GM19240 (cell line): Measurements from ENCODE around the gene RPH3AL.

Experiments used
- DNase-seq: peaks from one replicate; pipeline ENCODE4 v3.0.0; 2011; ENCODE audit warnings: low spot score; ENCODE audit not compliant: insufficient read length

The RPH3AL gene

DNA sequence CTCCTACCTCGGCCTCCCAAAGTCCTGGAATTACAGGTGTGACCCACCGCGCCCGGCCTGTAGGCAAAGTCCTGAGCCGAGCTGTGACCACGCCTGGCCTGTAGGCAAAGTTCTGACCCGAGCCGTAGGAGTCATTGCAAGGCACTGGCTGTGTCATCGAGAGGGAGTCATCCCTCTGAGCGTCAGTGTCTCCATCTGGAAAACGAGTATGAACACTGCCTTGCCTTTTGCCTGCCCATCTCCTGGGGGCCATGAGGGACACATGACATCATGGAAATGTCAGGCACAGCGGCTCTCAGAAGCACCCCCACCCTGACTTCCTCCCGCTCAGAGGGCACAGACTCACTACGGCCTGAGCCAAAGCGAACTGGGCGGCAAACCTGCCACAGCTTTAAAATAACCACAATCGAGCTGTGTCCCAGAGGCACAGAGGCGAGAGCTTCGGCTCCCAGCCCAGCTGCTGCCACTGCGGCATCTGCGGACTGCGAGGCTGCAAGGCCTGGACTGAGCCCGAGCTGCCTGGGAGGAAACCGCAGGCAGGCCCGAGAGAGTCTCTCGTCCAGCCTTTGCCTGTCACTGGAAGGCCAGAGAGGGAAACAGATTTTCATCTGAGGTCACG is 50.8 kb downstream of the RPH3AL start:
- DNase-seq, result no peak

DNA sequence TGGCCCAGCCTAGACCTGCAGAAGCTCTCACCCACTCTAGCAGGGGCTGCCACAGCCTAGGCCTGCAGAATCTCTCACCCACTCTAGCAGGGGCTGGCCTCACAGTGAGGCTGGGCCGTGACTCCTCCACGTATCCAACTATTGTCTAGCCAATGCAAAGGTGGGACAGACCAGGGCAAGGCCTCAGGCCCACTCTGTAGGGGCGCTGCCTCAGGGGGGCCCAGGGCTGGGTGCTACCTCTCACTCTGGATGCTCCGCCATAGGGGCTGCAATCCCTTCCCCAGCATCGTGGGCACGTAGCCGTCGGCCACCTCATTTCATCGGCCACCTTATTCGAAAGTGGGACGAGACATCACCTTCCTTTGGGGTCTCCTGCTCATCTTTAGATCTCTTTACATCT is 51.7 kb downstream of the RPH3AL start:
- DNase-seq, result no peak

DNA sequence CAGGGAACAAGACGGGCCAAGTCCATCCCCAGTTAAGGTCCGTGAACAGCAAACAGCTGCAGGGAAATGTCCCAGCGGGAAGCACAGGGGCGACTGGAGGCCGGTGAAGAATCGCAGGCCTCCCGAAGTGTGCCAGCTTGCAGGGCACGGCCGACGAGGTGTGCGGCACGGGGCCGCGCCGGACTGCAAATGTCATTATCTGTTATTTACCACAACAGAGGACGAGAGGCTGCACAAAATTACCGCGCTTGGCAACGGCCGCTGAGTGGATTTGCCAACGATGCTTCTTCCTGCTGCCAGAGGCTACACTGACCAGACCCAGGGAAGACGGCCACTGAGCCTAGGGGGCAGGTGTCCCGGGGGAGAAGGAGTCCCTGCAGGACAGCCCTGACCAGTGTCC is 53.1 kb downstream of the RPH3AL start:
- no peak for DNase-seq

DNA sequence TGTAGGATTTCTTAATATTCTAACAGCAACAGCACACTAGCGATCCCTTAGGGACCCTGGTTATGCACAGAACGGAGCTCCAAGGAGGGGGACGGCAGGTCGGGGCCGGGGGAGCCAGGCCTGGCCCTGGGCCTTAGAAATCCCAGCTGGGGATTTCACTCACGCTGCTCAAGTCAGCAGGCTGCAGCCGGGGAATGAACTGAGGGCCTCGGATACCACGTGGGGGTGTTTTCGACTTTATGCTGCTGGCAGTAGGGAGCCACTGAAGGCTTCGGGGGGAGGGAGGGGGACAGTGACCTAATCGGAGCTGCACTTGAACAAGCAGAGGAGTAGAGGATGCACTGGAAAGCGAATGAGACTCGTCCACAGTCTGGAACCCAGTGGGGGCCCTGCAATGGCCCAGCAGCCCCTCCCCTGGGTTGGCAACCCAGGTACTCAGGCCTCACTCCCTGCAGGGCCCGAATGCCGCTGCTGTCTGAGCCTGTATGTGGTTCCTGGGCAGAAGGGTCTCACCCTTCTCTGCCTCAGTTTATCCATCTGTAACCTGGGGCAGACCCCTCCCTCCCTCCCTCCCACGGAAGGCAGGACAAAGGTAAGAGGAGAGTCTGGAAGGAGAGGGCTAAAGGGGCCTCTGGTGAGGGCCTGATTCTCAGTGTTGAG is 53.7 kb downstream of the RPH3AL start:
- DNase-seq, result no peak

DNA sequence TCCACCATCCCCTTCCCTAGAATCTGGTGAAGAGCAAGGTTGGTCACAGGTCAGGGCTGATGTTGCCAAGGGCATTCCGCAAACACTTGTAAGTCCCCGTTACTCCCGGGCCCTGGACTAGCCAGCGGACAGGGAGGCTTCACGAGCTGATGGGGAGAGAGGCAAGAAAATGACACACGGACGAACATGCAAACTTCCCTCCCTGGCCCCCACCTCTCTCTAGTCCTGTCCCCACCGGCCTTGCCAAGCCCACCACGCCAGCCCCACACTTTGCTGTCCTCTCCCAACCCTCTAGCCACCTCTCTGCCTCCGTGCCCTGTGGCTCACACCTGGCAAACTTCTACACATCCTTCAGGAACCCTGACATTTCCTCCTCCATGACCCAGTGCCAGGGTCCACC is 54.8 kb downstream of the RPH3AL start:
- DNase-seq, result no peak

DNA sequence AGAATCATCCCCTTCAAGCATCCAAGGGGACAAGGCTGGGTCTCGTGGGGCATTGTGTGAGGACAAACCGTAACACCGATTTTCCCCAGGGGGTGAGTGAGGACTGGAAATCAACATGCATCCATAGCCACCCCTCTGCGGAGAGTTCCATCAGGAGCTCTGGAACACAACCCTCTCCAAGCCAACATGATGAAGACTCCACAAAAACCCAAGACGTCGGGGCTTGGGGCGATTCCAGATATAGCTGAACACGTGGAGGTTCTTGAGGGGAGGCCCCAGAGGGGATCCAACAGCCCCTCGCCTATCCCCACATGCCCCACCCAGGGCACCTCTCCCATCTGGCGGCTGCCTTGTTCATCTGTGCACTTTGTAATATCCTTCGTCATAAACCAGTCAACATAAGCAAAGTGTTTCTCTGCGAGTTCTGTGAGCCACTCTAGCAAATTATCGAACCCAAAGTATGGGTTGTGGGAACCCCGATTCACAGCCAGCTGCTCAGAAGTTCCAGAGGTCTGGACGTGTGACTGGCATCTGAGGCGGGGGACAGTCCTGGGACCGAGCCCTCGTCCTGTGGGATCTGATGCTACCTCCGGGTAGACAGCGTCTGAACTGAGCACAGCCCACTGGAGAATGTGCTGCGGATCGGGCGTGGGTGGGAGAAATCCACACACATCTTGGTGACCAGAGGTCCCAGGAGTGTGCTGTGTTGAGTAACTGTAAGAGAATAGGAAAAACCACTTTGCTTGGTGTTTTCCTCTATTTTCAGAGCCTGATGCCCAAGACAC is 55.5 kb downstream of the RPH3AL start:
- no peak for DNase-seq

DNA sequence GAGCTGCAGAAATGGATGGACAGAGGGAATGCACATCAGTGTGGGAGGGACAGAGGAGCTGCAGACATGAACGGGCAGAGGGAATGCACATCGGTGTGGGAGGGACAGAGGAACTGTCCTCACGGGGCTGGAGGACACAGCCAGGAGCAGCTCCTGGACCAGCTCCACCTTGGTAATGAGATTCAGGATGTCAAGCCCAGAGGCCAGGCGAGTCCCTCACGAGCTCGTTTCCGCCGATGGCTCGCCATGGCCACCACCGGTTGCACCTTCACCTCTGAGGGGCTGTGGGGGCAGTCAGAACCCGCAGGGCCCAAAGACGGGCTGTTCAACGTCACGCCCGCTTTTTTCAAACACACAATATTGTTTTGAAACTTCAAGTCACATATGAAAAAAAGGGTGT is 56.2 kb downstream of the RPH3AL start:
- DNase-seq, result no peak

DNA sequence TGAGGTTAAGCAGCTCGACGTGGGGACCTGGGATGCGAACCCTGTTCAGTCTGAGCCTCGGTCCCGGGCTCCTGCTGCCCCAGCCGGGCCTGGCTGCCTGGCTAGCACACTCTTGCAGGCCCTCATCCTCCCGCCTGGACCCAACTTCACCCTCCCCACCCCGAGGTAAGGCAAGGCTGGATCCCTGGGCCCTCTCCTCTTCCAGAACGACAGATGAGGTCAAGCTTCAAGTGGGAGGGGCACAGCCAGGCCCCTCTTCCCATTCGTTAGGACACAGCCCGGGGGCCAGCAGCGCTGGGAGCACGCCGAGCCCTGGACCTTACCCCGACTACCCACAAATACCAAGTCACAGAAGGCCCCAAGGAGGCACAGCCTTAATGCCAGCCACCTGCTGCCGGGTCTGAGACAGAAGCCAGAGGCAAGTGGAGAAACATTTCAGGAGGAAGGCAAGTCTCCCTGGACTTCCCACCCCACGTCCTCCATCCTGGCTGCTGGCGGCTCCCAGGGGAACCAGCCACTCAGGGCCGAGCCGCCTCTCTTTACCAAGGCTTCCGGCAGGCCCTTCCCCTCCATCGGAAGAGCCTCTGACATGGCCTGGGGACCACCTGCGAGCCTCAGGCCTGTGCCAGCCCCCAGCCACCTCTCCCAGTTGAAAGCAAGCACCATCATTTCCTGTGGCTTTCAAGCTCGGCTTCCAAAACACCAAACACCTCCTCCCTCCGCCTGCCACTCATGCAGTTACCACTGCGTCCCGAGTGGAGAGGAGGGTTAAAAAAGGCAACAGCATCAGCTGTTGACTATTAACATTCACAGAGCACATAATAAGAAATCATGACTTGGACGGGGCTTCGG is 59.9 kb downstream of the RPH3AL start:
- DNase-seq, result no peak

DNA sequence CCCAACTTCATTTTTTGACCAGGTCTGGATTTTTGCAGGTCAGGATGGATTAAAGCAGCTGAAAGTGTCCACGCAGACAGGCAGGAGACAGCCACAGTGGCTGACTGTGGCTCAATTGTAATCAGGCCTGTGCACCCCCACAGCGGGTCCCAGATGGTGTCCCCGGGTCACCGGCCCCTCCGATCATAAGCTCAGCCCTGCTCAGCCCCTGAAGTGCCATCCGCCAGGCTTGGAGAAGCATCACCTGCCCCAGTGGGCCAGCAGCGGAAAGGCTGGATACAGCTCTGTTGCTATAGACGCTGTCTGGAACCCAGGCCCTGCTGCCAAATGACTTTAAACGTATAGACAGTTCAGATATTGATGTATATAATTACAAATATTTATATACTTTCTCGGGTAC is 60.6 kb downstream of the RPH3AL start:
- no peak for DNase-seq

DNA sequence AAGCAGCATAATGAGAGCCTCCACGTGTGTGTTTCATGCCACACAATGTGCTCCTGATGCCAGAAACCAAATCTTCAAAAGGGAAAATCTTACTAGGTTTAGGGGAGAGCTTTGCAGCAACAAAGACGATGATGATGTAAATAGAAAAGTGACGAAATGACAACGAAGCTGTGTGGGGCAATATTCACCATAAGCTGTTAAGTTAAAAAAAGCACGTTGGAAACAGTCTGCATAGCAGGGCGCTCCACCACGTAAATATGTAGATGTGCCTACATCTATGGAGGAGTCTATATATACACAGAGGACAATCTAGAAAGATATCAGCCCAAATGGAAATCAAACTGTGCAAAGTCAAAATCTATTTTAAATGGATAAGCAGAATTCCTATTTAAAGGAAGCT is 61.0 kb downstream of the RPH3AL start:
- no peak for DNase-seq

DNA sequence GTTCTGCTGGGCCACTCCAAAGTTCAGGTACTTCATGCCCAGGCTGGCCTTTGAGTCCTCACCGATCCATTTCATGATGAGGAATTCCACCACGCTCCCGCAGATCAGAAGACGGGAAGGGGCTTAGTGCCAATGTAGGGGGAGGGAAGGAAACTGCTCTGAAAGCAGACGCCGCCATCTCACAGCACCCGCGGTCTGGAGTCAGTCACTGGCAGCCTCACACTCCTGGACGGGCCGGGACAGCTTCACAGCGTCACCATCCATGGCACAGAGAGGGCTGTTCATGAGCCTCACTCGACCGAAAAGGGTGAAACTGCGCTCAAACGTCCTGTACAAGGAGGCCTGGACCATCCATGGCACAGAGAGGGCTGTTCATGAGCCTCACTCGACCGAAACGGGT is 62.0 kb downstream of the RPH3AL start:
- no peak for DNase-seq

DNA sequence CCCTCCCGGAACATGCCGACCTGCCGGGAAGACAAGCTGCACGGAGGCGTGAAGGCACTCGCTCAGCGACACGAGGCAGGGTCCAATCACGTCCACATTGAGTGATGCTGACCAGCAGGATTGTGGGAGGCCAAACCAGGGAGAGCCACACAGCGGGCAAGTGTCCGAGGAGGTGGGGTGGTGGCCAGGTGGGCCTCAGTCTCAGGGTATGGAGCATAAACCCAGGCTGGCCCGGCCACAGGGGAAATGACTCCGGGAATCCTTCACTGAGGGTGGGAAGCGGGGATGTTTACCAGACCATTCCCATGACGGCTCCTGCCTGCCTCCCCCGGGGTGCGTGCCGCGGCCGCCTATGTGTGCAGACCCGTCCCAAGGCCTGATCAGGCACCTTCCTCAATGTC is 62.5 kb downstream of the RPH3AL start:
- DNase-seq, result no peak

DNA sequence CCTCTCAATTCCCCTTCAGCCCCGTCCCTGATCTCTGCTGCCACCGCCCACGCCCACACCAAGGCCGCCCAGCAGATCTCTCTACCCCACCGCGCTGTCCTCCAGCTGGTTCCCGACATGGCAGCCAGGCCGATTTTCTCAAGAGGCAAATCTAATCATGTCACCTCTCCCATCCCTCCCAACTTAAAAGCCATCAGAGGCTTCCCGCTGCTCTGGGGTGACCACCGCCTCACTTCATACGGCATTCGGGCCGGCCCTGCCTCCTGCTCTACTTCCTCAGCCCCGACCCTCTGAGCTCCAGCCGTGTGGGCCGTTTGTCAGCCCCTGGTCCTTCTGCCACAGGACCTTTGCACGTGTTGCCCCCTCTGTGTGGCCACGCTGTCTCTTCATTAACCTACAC is 63.2 kb downstream of the RPH3AL start:
- no peak for DNase-seq

DNA sequence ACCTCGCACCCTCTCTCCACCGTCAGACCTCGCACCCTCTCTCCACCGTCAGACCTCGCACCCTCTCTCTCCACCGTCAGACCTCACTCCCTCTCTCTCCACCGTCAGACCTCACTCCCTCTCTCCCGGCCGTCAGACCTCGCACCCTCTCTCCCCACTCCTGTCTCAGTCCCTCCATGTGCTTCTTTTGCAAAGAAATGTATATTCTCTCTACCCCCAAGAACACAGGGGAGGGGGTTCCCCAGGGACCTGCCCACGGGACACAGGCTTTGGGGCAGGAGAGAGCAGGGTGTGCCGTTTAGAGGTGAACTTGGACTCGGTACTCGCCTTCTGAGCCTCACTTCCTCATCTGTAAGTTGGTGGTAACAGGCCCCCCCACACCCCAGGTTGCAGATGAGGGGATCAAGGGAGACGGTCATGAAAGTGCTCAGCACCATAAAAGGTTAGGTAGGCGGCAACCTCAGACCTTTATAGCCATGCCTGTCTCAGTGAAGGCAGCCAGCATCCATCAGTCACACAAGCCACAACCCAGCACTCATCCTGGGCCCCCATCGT is 63.7 kb downstream of the RPH3AL start:
- DNase-seq, result no peak

DNA sequence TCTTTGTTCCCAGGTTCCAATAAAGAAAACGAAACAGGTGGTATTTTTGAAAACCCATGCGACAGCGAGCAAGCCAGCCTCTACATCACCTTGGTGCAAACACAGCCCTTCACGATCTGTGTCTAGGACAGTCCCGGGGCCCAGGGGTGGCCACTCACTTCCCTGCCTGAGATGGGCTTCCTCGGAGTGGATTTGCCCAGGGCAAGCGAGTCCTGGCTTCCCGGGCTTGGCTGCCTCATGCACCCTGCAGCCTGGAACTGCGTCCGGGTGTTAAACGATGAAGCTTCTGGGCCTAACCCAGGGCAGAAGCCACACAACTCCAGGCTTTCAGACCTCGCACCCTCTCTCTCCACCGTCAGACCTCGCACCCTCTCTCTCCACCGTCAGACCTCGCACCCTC is 66.0 kb downstream of the RPH3AL start:
- no peak for DNase-seq

DNA sequence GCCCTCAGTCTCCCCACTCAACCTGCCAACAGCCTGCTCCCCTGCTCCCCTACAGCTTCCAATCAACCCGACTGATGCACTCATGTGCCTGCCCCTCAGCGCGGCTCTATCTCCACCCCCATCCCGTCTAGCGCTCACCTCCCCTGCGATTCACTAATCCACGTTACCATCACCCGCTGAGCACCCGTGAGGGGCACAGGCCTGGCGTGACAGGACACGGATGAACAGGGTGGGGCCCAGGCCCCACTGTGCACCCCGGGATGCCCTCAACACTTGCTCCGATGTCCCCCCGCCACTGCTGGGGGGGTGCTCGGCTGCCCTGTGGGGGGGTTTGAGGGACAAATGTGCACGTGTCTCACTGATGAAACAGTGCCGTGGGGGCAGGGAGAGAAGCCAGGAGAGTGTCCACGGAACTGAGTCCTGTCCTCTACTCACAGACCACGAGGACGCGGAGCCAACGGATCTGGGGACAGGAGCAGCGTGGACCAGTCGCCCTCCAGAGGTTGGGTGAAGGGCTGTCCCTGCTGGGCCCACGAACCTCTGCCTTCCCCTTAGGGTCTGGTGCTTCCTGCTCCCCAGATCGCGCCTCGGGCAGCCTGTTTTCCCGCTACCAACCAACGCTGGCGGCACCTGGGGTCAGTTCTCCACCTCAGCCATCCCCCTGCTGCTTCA is 66.7 kb downstream of the RPH3AL start:
- no peak for DNase-seq

DNA sequence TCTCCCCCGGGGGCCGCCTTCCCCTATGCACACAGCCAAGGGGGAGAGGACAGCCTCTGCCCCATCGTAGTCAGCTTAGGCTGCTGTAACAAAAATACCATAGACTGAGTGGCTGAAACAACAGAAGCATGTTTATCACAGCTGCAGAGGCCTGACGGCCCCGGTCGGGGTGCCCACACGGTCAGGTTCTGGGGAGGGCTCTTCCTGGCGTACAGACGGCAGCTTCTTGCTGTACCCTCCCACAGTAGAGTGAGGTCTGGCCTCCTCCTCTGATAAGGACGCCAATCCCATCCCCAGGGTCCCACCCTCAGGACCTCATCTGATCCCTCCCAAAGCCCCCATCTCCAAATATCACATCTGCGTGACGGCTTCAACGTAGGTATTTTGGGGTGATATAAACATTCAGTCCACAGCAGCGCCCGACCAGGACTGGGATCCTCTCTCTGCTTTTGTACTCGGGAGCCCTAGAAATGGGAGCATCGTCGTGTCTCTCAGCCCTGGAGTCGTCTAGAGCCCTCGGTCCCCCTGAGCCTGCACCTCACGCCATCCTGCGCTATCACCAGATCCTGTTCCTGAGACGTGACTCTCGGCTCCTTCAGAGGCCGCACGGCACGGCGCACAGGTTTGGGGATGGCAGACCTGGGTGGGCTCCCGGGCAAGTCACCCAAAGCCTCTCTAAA is 67.8 kb downstream of the RPH3AL start:
- no peak for DNase-seq

DNA sequence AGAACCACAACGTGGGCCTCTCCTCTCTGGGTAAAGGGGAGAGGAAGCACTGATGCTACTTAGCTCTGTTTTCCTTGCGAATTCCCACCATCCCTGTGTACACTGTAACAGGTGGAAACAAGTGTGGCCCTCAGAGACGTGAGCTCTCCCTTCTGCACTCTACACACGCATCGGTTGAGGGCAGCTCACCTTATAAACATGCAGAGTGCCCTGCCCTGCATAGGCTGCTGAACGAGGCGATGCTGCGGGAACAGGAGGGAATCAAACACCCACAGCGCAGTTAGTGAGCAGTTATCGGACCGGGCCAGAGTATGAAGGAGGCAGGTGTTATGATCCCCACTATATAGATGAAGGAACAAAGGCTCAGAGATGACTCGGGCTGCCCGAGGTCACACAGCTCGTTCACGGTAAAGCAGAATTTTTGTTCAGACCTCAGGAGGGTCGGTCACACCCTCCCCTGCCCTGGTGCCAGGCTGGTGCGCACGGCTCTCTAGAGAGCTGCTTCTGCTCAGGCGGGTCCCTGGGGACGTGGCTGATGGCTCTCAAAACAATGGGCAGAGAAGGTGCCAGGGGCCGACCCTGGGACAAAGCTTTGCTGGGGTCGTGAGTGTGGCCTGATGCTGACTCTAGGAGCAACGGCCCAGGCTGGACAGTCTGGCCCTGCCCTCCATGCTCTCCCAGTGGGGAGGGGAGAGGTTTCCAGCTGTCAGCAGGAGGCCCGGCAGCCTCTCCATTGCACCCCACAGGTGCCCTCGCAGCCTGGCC is 68.5 kb downstream of the RPH3AL start:
- no peak for DNase-seq
